Tibial nerve (tissue), 4 donors: ENCODE data around the gene GRIA1.

ENCODE experiments used
- CTCF ChIP-seq, 5 experiments: fragments of 200-600 bp in 3 of 5; fragments of 450-650 bp in 2 of 5; sonication (generic) in 3 of 5; IDR thresholded peaks; one replicate each; pipeline ENCODE4 v1.5.1; 2016 to 2019; ENCODE audit warnings: antibody characterized with exemption in 5 of 5, mild to moderate bottlenecking in 3 of 5, moderate library complexity in 2 of 5
- EP300 ChIP-seq, 2 donors: sonication (generic); formaldehyde crosslinking; IDR thresholded peaks; one replicate each; pipeline ENCODE4 v1.6.1; 2017; ENCODE audit warnings: antibody characterized with exemption in 2 of 2, mild to moderate bottlenecking in 1 of 2
- POLR2A ChIP-seq, 2 donors: fragments of 450-650 bp; IDR thresholded peaks; one replicate each; pipeline ENCODE4 v1.6.1; 2017; ENCODE audit warnings: antibody characterized with exemption in 2 of 2, mild to moderate bottlenecking in 2 of 2, moderate library complexity in 2 of 2

DNA sequence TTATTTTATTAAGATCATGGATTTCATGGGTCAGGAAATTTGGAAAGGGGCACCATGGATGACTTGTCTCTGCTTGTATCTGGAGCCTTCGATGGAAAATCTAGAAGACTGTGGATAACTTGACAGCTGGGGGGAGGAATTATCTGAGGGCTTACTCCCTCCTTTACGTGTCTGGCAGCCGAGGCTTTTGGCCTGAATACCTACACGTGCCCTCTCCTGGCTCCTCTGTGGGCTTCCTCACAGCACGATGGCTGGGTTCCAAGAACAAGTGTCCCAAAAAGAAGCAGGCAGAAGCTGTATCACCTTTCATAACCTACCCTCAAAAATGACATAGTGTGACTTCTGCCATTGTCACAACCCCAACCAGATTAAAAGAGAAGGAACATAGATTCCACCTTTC is 228.9 kb downstream of the GRIA1 start:
- TF ChIP-seq CTCF (IDR thresholded peaks at IDR 0.05) (no peak), POLR2A (IDR thresholded peaks at IDR 0.05) (no peak), EP300 (IDR thresholded peaks at IDR 0.05) (no peak)
